HG02973 (cell line): ENCODE results near the gene CD300LD.

Source experiments
- ATAC-seq: cut with Tn5 transposase; IDR thresholded peaks from one replicate; pipeline ENCODE4 v1.9.1; 2021; ENCODE audit warnings: moderate library complexity; ENCODE audit not compliant: unreplicated experiment

CD300LD gene

DNA sequence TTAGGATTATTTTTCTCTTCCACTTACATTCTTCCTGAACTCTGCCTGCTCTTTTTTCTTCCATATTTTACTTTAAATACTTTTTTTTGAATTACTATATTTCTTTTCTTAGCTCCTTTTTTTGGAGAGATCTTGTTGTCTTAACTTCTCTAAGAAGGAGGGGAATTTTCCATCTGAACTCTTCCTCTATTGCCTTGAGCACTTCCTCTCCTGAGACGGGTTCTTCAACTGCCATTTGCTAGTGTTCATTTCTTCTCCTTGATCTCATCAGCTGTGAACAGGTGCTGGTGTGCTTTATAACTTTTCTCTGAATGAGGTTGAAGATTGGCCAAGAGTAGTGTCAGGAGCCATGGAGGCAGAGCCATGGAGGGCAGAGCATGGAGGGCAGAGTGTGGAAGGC lies 15.1 kb upstream of the CD300LD start:
- ATAC-seq = no peak

GRCh38 chr17:74606050-74606449 lies 14.0 kb upstream of the CD300LD start:
- ATAC-seq = no peak

GRCh38 chr17:74605361-74605760 lies 13.3 kb upstream of the CD300LD start:
- no peak for ATAC-seq

GRCh38 chr17:74604761-74605160 lies 12.7 kb upstream of the CD300LD start:
- no peak for ATAC-seq

DNA sequence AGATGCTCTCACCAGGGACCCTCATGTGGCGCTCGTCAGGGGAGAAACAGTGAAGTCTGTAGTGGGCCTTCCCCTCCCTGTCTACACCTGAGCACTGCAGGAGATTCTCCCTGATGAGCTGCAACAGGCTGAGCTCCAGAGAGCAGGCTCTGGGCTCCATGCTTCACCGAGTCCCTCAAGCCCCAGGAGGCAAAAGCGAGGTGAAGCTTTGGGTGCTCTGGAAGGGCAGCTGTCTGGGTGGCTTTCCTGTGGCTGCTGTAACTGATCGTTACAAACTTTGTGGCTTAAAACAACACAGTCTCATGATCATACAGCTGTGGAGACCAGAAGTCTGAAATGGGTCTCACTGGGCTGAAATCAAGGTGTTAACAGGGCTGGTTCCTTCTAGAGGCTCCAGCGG lies 12.1 kb upstream of the CD300LD start:
- no peak for ATAC-seq

DNA sequence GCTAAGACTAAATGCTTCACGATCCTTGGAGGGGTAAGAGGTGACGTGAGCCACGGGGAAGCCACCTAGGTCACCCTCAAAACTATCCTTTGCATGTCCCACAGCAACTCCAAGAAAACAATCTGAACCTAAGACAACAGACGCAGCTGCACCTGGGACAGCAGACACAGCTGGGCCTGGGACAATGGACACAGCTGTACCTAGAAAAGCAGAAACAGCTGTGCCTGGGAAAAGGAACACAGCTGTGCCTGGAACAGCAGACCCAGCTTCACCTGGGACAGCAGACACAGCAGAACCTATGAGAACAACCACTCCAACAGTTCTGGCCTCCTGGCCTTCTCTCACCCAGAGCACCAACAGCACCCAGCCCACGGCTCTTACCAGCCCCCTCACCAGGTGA lies 11.7 kb upstream of the CD300LD start:
- ATAC-seq = no peak

GRCh38 chr17:74603037-74603635 lies 11.1 kb upstream of the CD300LD start:
- ATAC-seq = no peak

- no peak for ATAC-seq
These were observed 10.0 kb upstream of the CD300LD start for GRCh38 chr17:74601944-74602572.

DNA sequence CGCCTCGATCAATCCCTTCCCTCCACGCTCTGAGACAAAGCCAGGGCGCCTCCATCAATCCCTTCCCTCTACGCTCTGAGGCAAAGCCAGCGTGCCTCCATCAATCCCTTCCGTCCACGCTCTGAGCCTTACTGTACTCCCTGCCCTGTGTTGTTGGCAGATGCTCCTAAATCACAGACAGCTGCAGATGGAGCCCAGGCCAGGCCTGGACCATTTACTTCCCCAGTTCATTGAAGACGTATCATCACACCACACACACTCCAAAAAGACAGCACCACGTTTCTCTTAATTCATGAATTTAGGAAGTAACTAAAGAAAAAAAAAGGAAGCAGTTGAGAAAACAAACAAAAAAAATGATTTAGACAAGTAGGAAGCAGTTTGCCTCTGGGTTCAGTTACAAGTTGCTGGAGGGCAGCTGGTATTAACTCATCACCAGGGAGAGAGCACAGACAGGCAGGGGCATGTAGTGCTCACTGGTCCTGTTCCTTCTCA lies 7.4 kb upstream of the CD300LD start:
- no peak for ATAC-seq

DNA sequence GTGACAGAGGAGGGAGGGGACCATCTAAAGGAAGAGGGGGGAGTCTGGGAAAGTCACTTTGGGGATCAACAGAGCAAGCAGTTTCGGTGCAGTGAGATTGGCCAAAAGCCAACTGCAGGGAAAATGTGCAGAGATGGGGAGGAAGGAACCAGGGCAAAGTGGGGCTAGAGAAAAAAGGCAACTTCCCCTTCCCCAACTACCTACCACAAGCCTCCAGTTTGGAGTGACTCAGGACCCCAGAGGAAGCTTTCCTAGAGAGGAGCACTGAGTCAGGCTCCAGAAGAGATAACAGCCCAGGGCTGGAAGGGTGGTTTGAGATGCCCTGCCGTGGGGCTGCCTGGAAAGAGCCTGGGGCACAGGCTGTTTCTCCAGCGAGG lies 6.9 kb upstream of the CD300LD start:
- ATAC-seq = no peak

DNA sequence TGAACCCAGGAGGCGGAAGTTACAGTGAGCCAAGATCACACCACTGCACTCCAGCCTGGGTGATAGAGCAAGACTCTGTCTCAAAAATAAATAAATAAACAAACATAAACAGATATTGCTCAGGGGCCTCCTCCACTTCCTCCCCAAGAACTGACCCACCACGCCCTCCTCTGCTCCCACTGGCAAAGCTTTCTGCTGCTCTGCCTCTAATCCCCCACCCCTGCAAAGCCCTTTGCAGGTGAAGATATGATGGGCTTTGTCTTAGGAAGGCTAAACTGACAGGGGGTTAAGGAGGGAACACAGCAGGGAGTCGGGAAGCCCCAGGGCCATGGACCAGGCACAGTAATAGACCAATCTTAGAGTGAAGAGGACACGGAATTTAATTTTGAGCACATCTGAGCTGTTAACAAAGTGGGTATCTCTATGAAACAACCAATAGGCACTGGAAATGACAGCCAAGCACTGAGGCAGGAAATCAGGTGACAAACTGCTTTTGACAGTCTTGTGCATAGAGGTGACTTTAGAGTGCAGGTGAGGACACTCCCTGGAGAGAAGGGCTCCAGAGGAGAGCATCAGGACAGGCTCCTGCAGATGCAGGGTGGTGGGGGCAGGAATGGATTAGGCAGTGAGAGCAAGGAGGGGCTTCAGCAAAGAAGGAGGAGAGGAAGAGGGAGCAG lies 6.4 kb upstream of the CD300LD start:
- ATAC-seq = no peak

DNA sequence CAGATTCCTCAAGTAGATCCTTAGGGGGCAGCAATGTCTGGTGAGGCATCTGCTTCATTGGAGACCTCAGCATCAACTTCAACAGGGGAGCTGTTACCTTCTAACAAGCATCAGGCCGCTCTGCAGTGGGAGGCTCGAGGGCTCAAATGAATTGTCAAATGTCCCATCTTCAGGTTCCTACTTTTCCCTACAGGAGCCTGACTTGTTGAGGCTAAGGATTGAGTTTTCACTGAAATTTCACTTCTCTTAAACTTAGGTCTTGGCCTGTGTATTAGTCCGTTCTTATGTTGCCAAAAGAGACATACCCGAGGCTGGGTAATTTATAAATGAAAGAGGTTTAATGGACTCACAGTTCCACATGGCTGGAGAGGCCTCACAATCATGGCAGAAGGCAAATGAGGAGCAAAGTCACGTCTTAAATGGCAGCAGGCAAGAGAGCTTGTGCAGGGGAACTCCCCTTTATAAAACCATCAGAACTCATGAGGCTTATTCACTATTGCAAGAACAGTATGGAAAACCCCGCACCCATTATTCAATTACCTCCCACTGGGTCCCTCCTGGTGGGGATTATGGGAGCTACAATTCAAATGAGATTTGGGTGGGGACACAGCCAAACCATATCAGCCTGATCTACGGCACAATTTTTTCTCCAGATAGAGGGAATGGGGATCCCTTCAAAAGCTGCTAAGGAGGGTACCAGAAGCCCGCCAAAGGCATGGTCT lies 5.1 kb upstream of the CD300LD start:
- no peak for ATAC-seq

GRCh38 chr17:74595037-74595750 lies 3.1 kb upstream of the CD300LD start:
- no peak for ATAC-seq

- ATAC-seq = no peak
These were observed 580 bp downstream of the CD300LD start for GRCh38 chr17:74591503-74591902.

- no peak for ATAC-seq
These were observed 6.4 kb downstream of the CD300LD start for GRCh38 chr17:74585711-74586110.

DNA sequence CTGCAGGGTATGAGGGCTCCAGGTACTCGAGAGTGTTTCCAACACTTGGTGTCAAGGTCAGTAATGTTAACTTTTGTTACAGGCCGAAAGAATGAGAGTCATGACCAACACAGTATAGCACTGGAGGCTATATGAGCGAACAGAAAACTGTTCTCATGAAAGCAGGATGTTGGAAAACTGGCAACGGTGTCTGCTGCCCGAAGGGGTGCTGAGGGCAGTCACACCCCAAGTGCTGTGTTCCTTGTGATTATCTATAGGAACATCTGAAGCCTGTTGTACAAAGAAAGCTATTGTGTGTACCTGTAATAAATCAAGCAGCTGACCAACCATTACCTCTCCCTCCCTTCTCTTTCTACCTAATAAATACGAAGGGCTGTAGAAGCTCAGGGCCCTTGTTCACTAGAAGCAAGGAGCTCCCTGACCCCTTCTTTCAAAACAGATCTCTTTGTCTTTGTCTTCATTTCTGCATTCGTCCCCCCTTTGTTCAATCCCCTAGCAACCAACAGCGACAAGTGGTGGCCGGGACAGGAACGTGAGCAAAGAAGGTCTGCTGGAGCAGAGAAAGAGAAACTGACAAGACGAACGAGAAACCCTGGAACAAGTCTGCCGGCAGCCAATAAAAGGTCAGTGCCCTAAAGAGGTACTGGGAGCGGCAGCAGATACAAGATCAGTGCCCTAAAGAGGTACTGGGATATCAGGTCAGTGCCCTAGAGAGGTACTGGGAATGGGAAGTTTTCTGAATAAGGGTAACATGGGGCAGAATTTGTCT lies 7.6 kb downstream of the CD300LD start:
- ATAC-seq = no peak

DNA sequence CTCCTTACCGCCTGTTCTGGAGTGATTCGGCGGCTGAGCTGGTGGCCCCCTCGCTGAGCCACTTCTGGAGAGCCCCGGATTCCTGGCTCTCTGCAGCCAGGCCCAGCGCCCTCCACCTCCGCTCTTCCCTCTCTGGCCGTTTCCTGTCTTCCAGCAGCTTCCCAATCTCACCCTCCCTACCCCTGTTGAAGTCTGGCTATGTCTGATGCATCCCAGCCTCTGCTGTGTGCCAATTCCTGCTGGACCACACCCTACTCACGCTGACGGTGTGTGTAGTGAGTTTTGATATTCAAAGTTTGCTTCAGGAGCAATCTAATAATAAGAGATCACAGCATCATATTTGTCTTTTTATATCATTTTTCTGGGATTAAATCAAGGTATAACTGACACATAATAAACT lies 9.4 kb downstream of the CD300LD start:
- ATAC-seq = no peak

GRCh38 chr17:74579900-74580299 lies 12.2 kb downstream of the CD300LD start:
- no peak for ATAC-seq

- ATAC-seq = no peak
These were observed 13.1 kb downstream of the CD300LD start for GRCh38 chr17:74578979-74579378.

- ATAC-seq = no peak
These were observed 17.5 kb downstream of the CD300LD start for GRCh38 chr17:74574489-74575142.
